ENCODE results near the gene INF2. TPM values are rescaled to one million over a fixed set of nuclear protein-coding genes. Genes with fewer than 3 reads are reported as not detected.

Gene INF2
- polyA plus RNA-seq, 1 donor = 64.2 TPM

DNA sequence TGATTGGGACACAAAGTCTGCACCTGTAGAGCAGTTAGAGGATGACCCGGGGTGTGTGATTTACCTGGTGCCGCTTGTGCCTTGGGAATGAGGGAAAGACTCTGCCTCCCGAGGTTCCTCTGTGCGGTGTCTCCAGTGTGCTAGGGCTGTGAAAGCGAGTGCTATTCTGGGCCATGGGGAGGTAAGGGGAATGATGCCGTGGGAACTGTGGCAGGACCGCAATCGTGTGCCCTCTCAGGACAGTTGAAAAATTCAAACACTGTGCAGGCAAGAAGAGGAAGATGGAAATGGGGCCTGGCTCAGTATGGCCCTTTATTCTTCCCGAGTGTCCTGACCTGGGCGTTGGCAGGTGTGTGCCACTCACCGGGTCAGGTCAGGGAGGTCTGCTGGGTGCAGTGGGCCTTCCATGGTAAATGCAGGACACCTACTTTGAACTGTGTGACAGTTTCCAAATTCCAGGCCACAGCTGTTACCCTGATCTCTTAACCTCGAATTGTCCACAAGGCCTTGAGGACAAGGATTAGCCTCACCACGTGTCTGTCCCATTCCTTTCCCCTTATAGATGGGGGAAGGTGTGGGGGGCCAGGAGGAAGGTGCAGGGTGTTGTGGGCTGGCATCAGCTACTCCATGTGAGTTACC lies 64.9 kb downstream of the INF2 start:
- H3K27ac ChIP-seq (ENCODE audit: low read length) = no peak overlapping the region
- H3K9me3 ChIP-seq (ENCODE audit: control insufficient read depth, low read depth, low read length) = peaks cover 6% of the 10 kb centered on the region
- no CpG with 5 or more reads among the region's 13 CpGs for WGBS (ENCODE audit: insufficient coverage, low lambda C conversion rate)
- peaks cover 39% of the 10 kb centered on the region for H3K36me3 ChIP-seq (ENCODE audit: control insufficient read depth, insufficient read depth, low read length)
- H3K27me3 ChIP-seq (ENCODE audit: control insufficient read depth, insufficient read depth, low read length) = no peaks in the 10 kb centered on the region
- peak overlapping the region; percentile 87 for H3K4me3 ChIP-seq (ENCODE audit: low read length)
- peaks cover 31% of the 10 kb centered on the region for H3K4me1 ChIP-seq (ENCODE audit: control insufficient read depth, insufficient read depth, low read length)
- no peak for DNase-seq

DNA sequence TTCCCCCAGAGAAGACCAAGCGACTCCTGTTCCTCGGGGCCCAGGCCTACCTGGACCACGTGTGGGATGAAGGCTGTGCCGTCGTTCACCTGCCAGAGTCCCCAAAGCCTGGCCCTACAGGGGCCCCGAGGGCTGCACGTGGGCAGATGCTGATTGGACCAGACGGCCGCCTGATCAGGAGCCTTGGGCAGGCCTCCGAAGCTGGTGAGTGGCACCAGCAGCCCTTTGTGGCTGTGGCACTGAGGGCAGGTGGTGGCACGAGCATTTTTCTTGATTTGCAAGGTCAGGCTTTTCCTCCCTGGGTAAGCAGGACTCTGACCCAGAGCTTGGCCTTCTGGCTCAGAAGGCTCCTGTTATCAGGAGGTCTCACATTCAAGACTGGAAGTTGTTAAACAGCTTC lies 66.2 kb downstream of the INF2 start:
- H3K4me1 ChIP-seq (ENCODE audit: control insufficient read depth, insufficient read depth, low read length) = peaks cover 26% of the 10 kb centered on the region
- peaks cover 52% of the 10 kb centered on the region for H3K36me3 ChIP-seq (ENCODE audit: control insufficient read depth, insufficient read depth, low read length)
- no peak overlapping the region for H3K4me3 ChIP-seq (ENCODE audit: low read length)
- WGBS (ENCODE audit: insufficient coverage, low lambda C conversion rate) = no CpG with 5 or more reads among the region's 11 CpGs
- DNase-seq = peak in 1 of 2 donors; percentile 37
- no peak overlapping the region for H3K27ac ChIP-seq (ENCODE audit: low read length)
- peaks cover 6% of the 10 kb centered on the region for H3K9me3 ChIP-seq (ENCODE audit: control insufficient read depth, low read depth, low read length)
- no peaks in the 10 kb centered on the region for H3K27me3 ChIP-seq (ENCODE audit: control insufficient read depth, insufficient read depth, low read length)

DNA sequence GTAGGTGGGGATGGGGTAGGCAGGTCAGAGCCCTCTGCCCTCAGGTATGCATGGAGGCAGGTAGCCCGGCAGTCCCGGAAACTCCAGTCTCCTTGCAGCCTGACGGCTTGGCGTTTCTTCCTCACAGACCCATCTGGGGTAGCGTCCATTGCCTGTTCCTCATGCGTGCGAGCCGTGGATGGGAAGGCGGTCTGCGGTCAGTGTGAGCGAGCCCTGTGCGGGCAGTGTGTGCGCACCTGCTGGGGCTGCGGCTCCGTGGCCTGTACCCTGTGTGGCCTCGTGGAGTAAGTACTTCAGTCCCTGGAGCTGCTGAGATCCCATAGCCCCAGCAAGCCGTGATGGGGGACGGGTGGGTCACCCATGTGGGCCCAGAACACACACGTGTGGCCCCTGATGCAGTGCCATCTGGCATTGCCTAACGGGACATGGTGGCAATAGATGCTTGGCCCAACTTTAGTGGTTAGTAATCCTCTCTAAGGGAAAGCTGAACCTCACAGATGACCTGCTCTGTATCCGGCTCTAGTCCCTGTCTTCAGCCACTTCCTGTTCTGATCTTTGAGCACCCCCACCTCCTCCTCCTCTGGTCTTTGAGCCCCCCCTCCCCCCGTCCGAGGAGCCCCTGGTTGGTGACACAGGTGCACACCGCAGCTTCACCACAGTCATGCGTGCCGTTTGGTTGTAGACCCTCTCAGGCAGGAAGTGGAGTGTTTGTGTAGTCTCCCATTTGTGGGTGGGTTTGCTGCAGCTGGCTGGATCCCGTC lies 67.2 kb downstream of the INF2 start:
- Histone ChIP-seq H3K4me1 (ENCODE audit: control insufficient read depth, insufficient read depth, low read length) (peaks cover 26% of the 10 kb centered on the region), H3K4me3 (ENCODE audit: low read length) (no peak overlapping the region)
- no peak for DNase-seq

DNA sequence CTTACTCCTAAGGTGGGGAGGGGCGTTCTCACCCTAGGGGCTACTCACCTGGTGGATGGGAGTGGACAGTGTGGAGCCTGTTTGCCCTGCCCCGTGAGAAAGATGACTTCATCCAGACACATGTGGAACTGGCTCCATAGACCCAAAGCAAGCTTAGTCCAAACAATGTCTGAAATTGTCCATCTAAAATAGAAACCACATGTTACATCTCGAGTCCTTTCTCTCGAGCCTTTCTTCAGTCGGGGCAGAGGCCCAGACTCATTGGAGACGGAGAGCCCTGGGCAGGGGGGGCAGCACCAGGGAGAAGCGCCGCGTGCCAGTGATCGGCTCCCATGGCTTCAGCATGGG lies 67.8 kb downstream of the INF2 start:
- no peak for DNase-seq
- H3K27me3 ChIP-seq (ENCODE audit: control insufficient read depth, insufficient read depth, low read length) = no peaks in the 10 kb centered on the region
- H3K27ac ChIP-seq (ENCODE audit: low read length) = no peak overlapping the region
- H3K4me1 ChIP-seq (ENCODE audit: control insufficient read depth, insufficient read depth, low read length) = peaks cover 21% of the 10 kb centered on the region
- no peak overlapping the region for H3K4me3 ChIP-seq (ENCODE audit: low read length)
- peaks cover 1% of the 10 kb centered on the region for H3K9me3 ChIP-seq (ENCODE audit: control insufficient read depth, low read depth, low read length)
- WGBS (ENCODE audit: insufficient coverage, low lambda C conversion rate) = no CpG with 5 or more reads among the region's 10 CpGs
- H3K36me3 ChIP-seq (ENCODE audit: control insufficient read depth, insufficient read depth, low read length) = peaks cover 67% of the 10 kb centered on the region

More for the DNA sequence above, 67.2 kb downstream of the INF2 start:
- peaks cover 62% of the 10 kb centered on the region for H3K36me3 ChIP-seq (ENCODE audit: control insufficient read depth, insufficient read depth, low read length)
- peaks cover 6% of the 10 kb centered on the region for H3K9me3 ChIP-seq (ENCODE audit: control insufficient read depth, low read depth, low read length)
- H3K27ac ChIP-seq (ENCODE audit: low read length) = no peak overlapping the region
- H3K27me3 ChIP-seq (ENCODE audit: control insufficient read depth, insufficient read depth, low read length) = no peaks in the 10 kb centered on the region
- no CpG with 5 or more reads among the region's 27 CpGs for WGBS (ENCODE audit: insufficient coverage, low lambda C conversion rate)

DNA sequence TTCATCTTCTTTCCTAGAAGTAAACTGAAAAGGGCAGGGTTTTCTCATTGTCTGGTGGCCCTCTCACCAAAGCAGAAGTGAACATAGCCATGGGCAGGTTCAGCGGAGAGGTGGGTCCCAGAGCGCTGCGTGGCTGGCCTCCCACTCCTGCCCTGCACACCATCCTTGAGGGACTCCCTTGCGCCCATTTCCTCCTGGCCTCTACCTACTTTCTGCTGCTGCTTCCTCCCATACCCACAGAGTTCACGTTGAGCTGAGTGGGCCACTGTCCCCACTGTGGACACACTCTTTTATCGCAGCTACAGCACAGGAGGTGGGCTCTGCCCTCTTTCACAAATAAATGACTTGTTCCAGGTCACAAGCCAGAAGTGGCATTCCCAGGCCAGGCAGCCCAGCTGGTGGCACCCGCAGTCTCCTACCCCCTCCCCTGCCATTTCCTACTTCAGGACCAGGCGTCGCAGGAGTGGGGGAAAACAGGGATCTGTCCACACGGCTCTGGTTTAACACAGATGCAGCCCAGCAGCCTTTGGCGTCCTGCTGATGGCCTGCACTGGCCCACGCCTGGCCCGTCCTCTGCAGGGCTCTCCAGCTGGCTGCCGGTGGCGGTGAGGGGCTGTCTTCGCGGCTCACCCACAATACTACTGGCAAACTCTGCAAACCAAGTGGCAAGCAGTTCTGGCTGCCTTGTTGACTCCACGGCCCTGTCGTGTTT lies 68.4 kb downstream of the INF2 start:
- no CpG with 5 or more reads among the region's 19 CpGs for WGBS (ENCODE audit: insufficient coverage, low lambda C conversion rate)
- H3K27ac ChIP-seq (ENCODE audit: low read length) = no peak overlapping the region
- peaks cover 19% of the 10 kb centered on the region for H3K4me1 ChIP-seq (ENCODE audit: control insufficient read depth, insufficient read depth, low read length)
- no peak overlapping the region for H3K4me3 ChIP-seq (ENCODE audit: low read length)
- DNase-seq = no peak
- H3K9me3 ChIP-seq (ENCODE audit: control insufficient read depth, low read depth, low read length) = no peaks in the 10 kb centered on the region
- peaks cover 67% of the 10 kb centered on the region for H3K36me3 ChIP-seq (ENCODE audit: control insufficient read depth, insufficient read depth, low read length)
- H3K27me3 ChIP-seq (ENCODE audit: control insufficient read depth, insufficient read depth, low read length) = no peaks in the 10 kb centered on the region

DNA sequence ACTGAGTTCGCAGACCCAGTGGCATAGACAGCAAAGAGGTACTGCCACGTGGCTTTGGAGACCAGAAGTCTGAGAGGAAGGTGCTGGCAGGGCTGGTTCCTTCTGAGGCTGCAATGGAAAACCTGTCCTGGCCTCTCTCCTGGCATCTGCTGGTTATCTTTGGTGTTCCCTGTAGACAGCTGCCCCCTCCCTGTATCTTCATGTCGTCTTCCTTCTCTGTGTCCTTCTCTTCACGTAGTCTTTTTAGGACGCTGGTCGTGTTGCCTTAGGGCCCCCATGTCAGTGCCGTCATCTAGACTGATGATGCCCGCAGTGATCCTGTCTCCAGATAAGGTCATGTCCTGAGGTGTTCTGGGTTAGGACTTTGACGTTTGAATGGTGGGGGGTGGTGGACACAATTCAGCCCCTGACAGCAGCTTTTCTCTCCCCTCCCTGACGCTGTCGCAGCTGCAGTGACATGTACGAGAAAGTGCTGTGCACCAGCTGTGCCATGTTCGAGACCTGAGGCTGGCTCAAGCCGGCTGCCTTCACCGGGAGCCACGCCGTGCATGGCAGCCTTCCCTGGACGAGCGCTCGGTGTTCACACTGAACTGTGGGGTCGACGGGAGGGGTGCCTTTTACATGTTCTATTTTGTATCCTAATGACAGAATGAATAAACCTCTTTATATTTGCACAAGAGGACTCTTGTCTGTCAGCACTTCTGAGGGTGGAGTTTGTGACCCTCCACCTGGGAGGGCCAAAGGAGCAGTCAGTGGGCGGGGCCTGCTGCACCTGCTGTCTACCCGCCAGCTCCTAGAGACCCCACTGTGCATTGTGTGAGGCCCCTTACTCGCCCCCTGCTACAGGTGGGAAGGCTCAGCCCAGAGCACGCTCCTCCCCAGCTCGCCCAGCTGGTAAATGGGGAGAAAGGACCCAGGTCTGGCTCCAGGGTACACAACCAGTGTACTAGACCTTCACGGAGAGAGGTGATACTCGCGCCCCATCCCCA lies 69.9 kb downstream of the INF2 start:
- Histone ChIP-seq H3K27ac (ENCODE audit: low read length) (no peak overlapping the region), H3K36me3 (ENCODE audit: control insufficient read depth, insufficient read depth, low read length) (peaks cover 67% of the 10 kb centered on the region)
- 80% methylated on average over 1 of the region's 30 CpGs for WGBS (ENCODE audit: insufficient coverage, low lambda C conversion rate)

DNA sequence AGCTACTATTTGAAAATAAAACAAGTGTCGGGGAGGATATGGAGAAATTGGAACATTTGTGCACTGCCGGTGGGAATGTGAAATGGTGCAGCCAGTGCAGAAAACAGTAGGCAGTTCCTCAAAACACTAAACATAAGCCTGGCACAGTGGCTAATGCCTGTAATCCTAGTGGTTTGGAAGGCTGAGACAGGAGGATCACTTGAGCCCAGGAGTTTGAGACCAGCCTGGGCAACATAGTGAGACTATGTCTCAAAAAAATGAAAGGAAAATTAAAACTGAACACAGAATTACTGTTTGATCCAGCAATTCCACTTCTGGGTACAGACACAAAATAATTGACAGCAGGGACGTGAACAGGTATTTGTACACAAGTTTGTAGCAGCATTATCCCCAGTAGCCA lies 76.1 kb downstream of the INF2 start:
- H3K27me3 ChIP-seq (ENCODE audit: control insufficient read depth, insufficient read depth, low read length) = no peaks in the 10 kb centered on the region
- H3K4me3 ChIP-seq (ENCODE audit: low read length) = no peak overlapping the region
- H3K36me3 ChIP-seq (ENCODE audit: control insufficient read depth, insufficient read depth, low read length) = peaks cover 28% of the 10 kb centered on the region
- DNase-seq = no peak
- H3K9me3 ChIP-seq (ENCODE audit: control insufficient read depth, low read depth, low read length) = no peaks in the 10 kb centered on the region
- no peak overlapping the region for H3K27ac ChIP-seq (ENCODE audit: low read length)
- WGBS (ENCODE audit: insufficient coverage, low lambda C conversion rate) = no CpG with 5 or more reads among the region's 3 CpGs
- peaks cover 5% of the 10 kb centered on the region for H3K4me1 ChIP-seq (ENCODE audit: control insufficient read depth, insufficient read depth, low read length)

More for the DNA sequence above, 69.9 kb downstream of the INF2 start:
- Histone ChIP-seq H3K27me3 (ENCODE audit: control insufficient read depth, insufficient read depth, low read length) (no peaks in the 10 kb centered on the region), H3K4me3 (ENCODE audit: low read length) (no peak overlapping the region), H3K9me3 (ENCODE audit: control insufficient read depth, low read depth, low read length) (no peaks in the 10 kb centered on the region), H3K4me1 (ENCODE audit: control insufficient read depth, insufficient read depth, low read length) (peaks cover 15% of the 10 kb centered on the region)
- no peak for DNase-seq

DNA sequence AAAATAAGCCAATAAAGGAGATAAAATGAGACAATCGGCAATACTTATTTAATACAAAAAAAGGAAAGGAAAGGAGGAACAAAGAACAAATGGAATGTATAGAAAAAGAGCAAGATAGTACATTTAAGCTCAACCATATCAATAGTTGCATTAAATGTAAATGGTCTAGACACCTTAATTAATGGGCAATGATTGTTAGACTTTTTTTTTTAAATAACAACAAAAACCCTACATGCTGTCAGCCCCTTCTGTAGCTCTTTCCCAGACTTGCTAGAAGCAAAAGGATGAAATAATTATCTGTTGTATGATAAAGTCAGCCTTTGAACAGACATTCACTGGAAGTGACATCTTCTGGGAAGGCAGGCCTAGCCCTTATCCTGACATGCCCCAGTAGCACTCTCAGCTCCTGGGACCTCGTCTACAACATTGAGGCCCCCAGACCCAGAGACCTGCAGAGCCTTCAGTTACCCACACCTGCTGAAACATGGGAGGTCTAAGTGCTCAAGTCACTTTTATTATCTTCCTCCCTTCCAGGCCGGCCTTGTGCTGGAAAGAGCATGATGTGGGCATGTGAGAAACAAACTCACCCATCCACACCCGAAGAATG lies 76.9 kb downstream of the INF2 start:
- no peaks in the 10 kb centered on the region for H3K27me3 ChIP-seq (ENCODE audit: control insufficient read depth, insufficient read depth, low read length)
- DNase-seq = no peak
- no peak overlapping the region for H3K4me3 ChIP-seq (ENCODE audit: low read length)
- 100% methylated on average over 1 of the region's 4 CpGs for WGBS (ENCODE audit: insufficient coverage, low lambda C conversion rate)
- H3K9me3 ChIP-seq (ENCODE audit: control insufficient read depth, low read depth, low read length) = peaks cover 5% of the 10 kb centered on the region
- peaks cover 28% of the 10 kb centered on the region for H3K36me3 ChIP-seq (ENCODE audit: control insufficient read depth, insufficient read depth, low read length)
- H3K4me1 ChIP-seq (ENCODE audit: control insufficient read depth, insufficient read depth, low read length) = peaks cover 5% of the 10 kb centered on the region
- H3K27ac ChIP-seq (ENCODE audit: low read length) = no peak overlapping the region

DNA sequence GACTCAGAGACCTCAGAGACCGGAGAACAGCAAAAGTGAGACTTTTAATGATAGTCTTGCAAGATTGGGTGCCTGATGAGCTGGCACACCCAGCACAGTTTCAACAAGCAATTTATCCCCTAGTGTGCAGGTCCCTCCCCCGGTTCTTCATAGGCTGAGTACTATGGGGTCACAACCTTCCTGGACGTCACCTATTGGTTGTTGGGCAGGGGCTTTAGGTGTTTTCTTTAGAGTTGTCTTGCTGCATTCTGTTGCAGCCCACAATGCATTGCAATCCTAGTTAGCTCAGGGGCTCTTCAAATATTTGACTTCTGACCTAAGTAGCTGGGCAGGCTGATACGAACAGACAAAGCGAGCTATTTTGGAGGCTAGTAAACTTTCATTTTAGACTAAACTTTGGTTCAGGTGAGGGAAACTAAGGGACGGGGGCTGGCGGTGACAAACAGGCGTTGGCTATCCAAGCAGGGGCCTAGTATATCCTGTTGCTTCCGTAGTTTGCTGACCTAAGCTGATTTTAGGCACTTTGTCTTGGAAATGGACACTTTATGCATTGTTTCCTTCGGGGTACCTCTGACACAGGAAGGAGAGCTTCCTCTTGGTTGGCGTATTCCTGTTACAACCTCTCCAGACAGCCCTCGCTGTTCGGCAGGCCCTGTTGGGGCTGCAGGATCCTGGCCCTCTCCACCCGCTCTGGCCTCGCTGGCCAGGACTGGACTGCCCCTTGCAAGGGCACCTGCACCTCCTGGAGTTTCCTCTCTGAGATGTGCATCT lies 77.6 kb downstream of the INF2 start:
- H3K27ac ChIP-seq (ENCODE audit: low read length) = no peak overlapping the region
- H3K27me3 ChIP-seq (ENCODE audit: control insufficient read depth, insufficient read depth, low read length) = no peaks in the 10 kb centered on the region
- peaks cover 5% of the 10 kb centered on the region for H3K4me1 ChIP-seq (ENCODE audit: control insufficient read depth, insufficient read depth, low read length)
- DNase-seq = no peak
- no CpG with 5 or more reads among the region's 15 CpGs for WGBS (ENCODE audit: insufficient coverage, low lambda C conversion rate)
- H3K9me3 ChIP-seq (ENCODE audit: control insufficient read depth, low read depth, low read length) = peaks cover 9% of the 10 kb centered on the region
- H3K36me3 ChIP-seq (ENCODE audit: control insufficient read depth, insufficient read depth, low read length) = peaks cover 28% of the 10 kb centered on the region
- H3K4me3 ChIP-seq (ENCODE audit: low read length) = no peak overlapping the region

Measured in large intestine (tissue), 3 donors.